ENCODE measurements around the gene AQP9. TPM values are rescaled to one million over a fixed set of nuclear protein-coding genes. Genes with fewer than 3 reads are reported as not detected.
A peak's percentile ranks its signal among the peaks of the same experiment; 100 is the strongest.

Gene AQP9
- total RNA-seq, 1 donor from 2014 or later, result not detected

GRCh38 chr15:58114388-58114787, 23.8 kb upstream of the AQP9 start:
- Mint-ChIP-seq H3K9me3 (ENCODE audit: unreplicated experiment) (no peaks in the 10 kb centered on the region), H3K4me3 (ENCODE audit: unreplicated experiment) (no peak overlapping the region), H3K4me1 (ENCODE audit: low read depth, unreplicated experiment) (peaks cover 11% of the 10 kb centered on the region), H3K36me3 (ENCODE audit: low read depth, unreplicated experiment) (no peaks in the 10 kb centered on the region), H3K27me3 (ENCODE audit: low read depth, unreplicated experiment) (no peaks in the 10 kb centered on the region), H3K27ac (ENCODE audit: unreplicated experiment) (no peak overlapping the region)
- H4K20me1 ChIP-seq (ENCODE audit: insufficient read depth, low read length), result no peaks in the 10 kb centered on the region
- H2AFZ ChIP-seq (ENCODE audit: low read depth, low read length), result no peak overlapping the region
- H3K79me2 ChIP-seq (ENCODE audit: insufficient read depth, low read length), result no peaks in the 10 kb centered on the region
- H3K36me3 ChIP-seq (ENCODE audit: insufficient read depth, low read length), result no peaks in the 10 kb centered on the region
- H3K27me3 ChIP-seq (ENCODE audit: insufficient read depth, low read length), result peaks cover 9% of the 10 kb centered on the region
- H3K4me1 ChIP-seq (ENCODE audit: insufficient read depth, low read length), result no peaks in the 10 kb centered on the region
- no peaks in the 10 kb centered on the region for H3K9me3 ChIP-seq (ENCODE audit: insufficient read depth, low read depth, low read length)
- no peak for TF ChIP-seq CTCF (IDR thresholded peaks at IDR 0.05; ENCODE audit: insufficient read depth, low read depth, low read length)
- TF ChIP-seq EZH2 (IDR thresholded peaks at IDR 0.05; ENCODE audit: insufficient read depth, low read length), result no peak
- DNase-seq (ENCODE audit: low read depth), result no peak
- no peak overlapping the region for H3K9ac ChIP-seq (ENCODE audit: low read length)
- H3K4me2 ChIP-seq (ENCODE audit: low read length), result no peak overlapping the region
- no peak overlapping the region for H3K4me3 ChIP-seq (ENCODE audit: insufficient read depth, low read depth, low read length)
- FAIRE-seq, result no peak
- no peak overlapping the region for H3K27ac ChIP-seq (ENCODE audit: low read depth, low read length)

GRCh38 chr15:58114812-58115211, 23.4 kb upstream of the AQP9 start:
- no peaks in the 10 kb centered on the region for H3K9me3 Mint-ChIP-seq (ENCODE audit: unreplicated experiment)
- TF ChIP-seq CTCF (IDR thresholded peaks at IDR 0.05; ENCODE audit: insufficient read depth, low read depth, low read length) (no peak), EZH2 (IDR thresholded peaks at IDR 0.05; ENCODE audit: insufficient read depth, low read length) (no peak)
- no peak for DNase-seq (ENCODE audit: low read depth)
- no peaks in the 10 kb centered on the region for H3K27me3 Mint-ChIP-seq (ENCODE audit: low read depth, unreplicated experiment)
- Histone ChIP-seq H3K4me1 (ENCODE audit: insufficient read depth, low read length) (no peaks in the 10 kb centered on the region), H3K4me2 (ENCODE audit: low read length) (no peak overlapping the region), H3K9me3 (ENCODE audit: insufficient read depth, low read depth, low read length) (no peaks in the 10 kb centered on the region), H3K36me3 (ENCODE audit: insufficient read depth, low read length) (no peaks in the 10 kb centered on the region), H3K9ac (ENCODE audit: low read length) (no peak overlapping the region), H4K20me1 (ENCODE audit: insufficient read depth, low read length) (no peaks in the 10 kb centered on the region), H3K27ac (ENCODE audit: low read depth, low read length) (no peak overlapping the region), H2AFZ (ENCODE audit: low read depth, low read length) (no peak overlapping the region), H3K4me3 (ENCODE audit: insufficient read depth, low read depth, low read length) (no peak overlapping the region), H3K27me3 (ENCODE audit: insufficient read depth, low read length) (peaks cover 8% of the 10 kb centered on the region), H3K79me2 (ENCODE audit: insufficient read depth, low read length) (no peaks in the 10 kb centered on the region)
- FAIRE-seq, result no peak
- peaks cover 11% of the 10 kb centered on the region for H3K4me1 Mint-ChIP-seq (ENCODE audit: low read depth, unreplicated experiment)
- H3K27ac Mint-ChIP-seq (ENCODE audit: unreplicated experiment), result no peak overlapping the region
- no peak overlapping the region for H3K4me3 Mint-ChIP-seq (ENCODE audit: unreplicated experiment)
- no peaks in the 10 kb centered on the region for H3K36me3 Mint-ChIP-seq (ENCODE audit: low read depth, unreplicated experiment)

- Mint-ChIP-seq H3K27ac (ENCODE audit: unreplicated experiment) (no peak overlapping the region), H3K9me3 (ENCODE audit: unreplicated experiment) (no peaks in the 10 kb centered on the region), H3K4me1 (ENCODE audit: low read depth, unreplicated experiment) (peaks cover 11% of the 10 kb centered on the region), H3K27me3 (ENCODE audit: low read depth, unreplicated experiment) (no peaks in the 10 kb centered on the region), H3K4me3 (ENCODE audit: unreplicated experiment) (no peak overlapping the region), H3K36me3 (ENCODE audit: low read depth, unreplicated experiment) (no peaks in the 10 kb centered on the region)
- H3K4me1 ChIP-seq (ENCODE audit: insufficient read depth, low read length), result no peaks in the 10 kb centered on the region
- DNase-seq (ENCODE audit: low read depth) (peak; percentile 0), FAIRE-seq (no peak)
- no peak overlapping the region for H3K4me2 ChIP-seq (ENCODE audit: low read length)
- peaks cover 6% of the 10 kb centered on the region for H3K27me3 ChIP-seq (ENCODE audit: insufficient read depth, low read length)
- no peaks in the 10 kb centered on the region for H3K79me2 ChIP-seq (ENCODE audit: insufficient read depth, low read length)
- H3K4me3 ChIP-seq (ENCODE audit: insufficient read depth, low read depth, low read length), result no peak overlapping the region
- no peak overlapping the region for H3K9ac ChIP-seq (ENCODE audit: low read length)
- H3K27ac ChIP-seq (ENCODE audit: low read depth, low read length), result no peak overlapping the region
- H2AFZ ChIP-seq (ENCODE audit: low read depth, low read length), result no peak overlapping the region
- H3K9me3 ChIP-seq (ENCODE audit: insufficient read depth, low read depth, low read length), result no peaks in the 10 kb centered on the region
- H4K20me1 ChIP-seq (ENCODE audit: insufficient read depth, low read length), result no peaks in the 10 kb centered on the region
- H3K36me3 ChIP-seq (ENCODE audit: insufficient read depth, low read length), result no peaks in the 10 kb centered on the region
- no peak for TF ChIP-seq EZH2 (IDR thresholded peaks at IDR 0.05; ENCODE audit: insufficient read depth, low read length)
- peak; percentile 6 for TF ChIP-seq CTCF (IDR thresholded peaks at IDR 0.05; ENCODE audit: insufficient read depth, low read depth, low read length)
Measured at GRCh38 chr15:58115692-58116091, 22.5 kb upstream of the AQP9 start.
